Neural progenitor cell (in vitro differentiated cells): Measurements from ENCODE around the gene ZNF560. TPM values are rescaled to one million over a fixed set of nuclear protein-coding genes. Genes with fewer than 3 reads are reported as not detected.

Experiments
- DNase-seq: peaks from one replicate; pipeline ENCODE4 v3.0.0-alpha.2; 2016; ENCODE audit warnings: low spot score
- H2AFZ ChIP-seq: fragments of 200-600 bp; sonication (generic); replicated peaks from 2 replicates; pipeline ENCODE4 v1.6.1; 2016; ENCODE audit warnings: antibody characterized with exemption
- H3F3A ChIP-seq: fragments of 200-600 bp; sonication (generic); 2 replicates; pipeline ENCODE4 v1.6.1; 2016; ENCODE audit warnings: antibody characterized with exemption, low read depth
- H3K27ac ChIP-seq: fragments of 200-600 bp; sonication (generic); 2 replicates; pipeline ENCODE4 v1.5.1; 2016; ENCODE audit warnings: mild to moderate bottlenecking
- H3K27me3 ChIP-seq: fragments of 200-600 bp; sonication (generic); 2 replicates; pipeline ENCODE4 v1.6.1; 2016; ENCODE audit warnings: mild to moderate bottlenecking, moderate library complexity
- H3K36me3 ChIP-seq: fragments of 200-600 bp; sonication (generic); 2 replicates; pipeline ENCODE4 v1.5.1; 2016
- H3K4me1 ChIP-seq: fragments of 200-600 bp; sonication (generic); 2 replicates; pipeline ENCODE4 v1.6.1; 2016; ENCODE audit warnings: mixed run types
- H3K4me2 ChIP-seq: fragments of 200-600 bp; sonication (generic); 2 replicates; pipeline ENCODE4 v1.6.1; 2016
- H3K4me3 ChIP-seq: fragments of 200-600 bp; sonication (generic); 2 replicates; pipeline ENCODE4 v1.5.1; 2016
- H3K79me2 ChIP-seq: fragments of 200-600 bp; sonication (generic); 2 replicates; pipeline ENCODE4 v1.6.1; 2016; ENCODE audit warnings: low read depth
- H3K9ac ChIP-seq: fragments of 200-600 bp; sonication (generic); 2 replicates; pipeline ENCODE4 v1.6.1; 2016
- H3K9me3 ChIP-seq: fragments of 200-600 bp; sonication (generic); 2 replicates; pipeline ENCODE4 v1.5.1; 2016; ENCODE audit warnings: low read depth
- H4K20me1 ChIP-seq: fragments of 200-600 bp; sonication (generic); 2 replicates; pipeline ENCODE4 v1.6.1; 2016; ENCODE audit warnings: low read depth
- H3K27ac Mint-ChIP-seq: 3 replicates; pipeline ENCODE4 v1.8.0; 2021; ENCODE audit warnings: mixed read lengths
- H3K27me3 Mint-ChIP-seq: 2 replicates; pipeline ENCODE4 v1.8.0; 2022; ENCODE audit warnings: low read depth, mild to moderate bottlenecking, inconsistent platforms, moderate library complexity, mixed read lengths; ENCODE audit not compliant: insufficient read depth
- H3K36me3 Mint-ChIP-seq: 3 replicates; pipeline ENCODE4 v1.8.0; 2021; ENCODE audit warnings: mixed read lengths
- H3K4me1 Mint-ChIP-seq: 3 replicates; pipeline ENCODE4 v1.8.0; 2021; ENCODE audit warnings: mixed read lengths
- H3K4me3 Mint-ChIP-seq: 3 replicates; pipeline ENCODE4 v1.8.0; 2021; ENCODE audit warnings: mild to moderate bottlenecking, moderate library complexity, mixed read lengths
- H3K9me3 Mint-ChIP-seq: 3 replicates; pipeline ENCODE4 v1.8.0; 2020; ENCODE audit warnings: mixed read lengths
- CTCF ChIP-seq: fragments of 200-600 bp; sonication (generic); IDR thresholded peaks from 2 replicates; pipeline ENCODE4 v1.5.1; 2017; ENCODE audit warnings: antibody characterized with exemption, mild to moderate bottlenecking
- EZH2 ChIP-seq: fragments of 200-600 bp; sonication (generic); IDR thresholded peaks from 2 replicates; pipeline ENCODE4 v1.6.1; 2017; ENCODE audit warnings: antibody characterized with exemption, mild to moderate bottlenecking, moderate library complexity
- EZH2phosphoT487 ChIP-seq: fragments of 200-600 bp; sonication (generic); IDR thresholded peaks from 2 replicates; pipeline ENCODE4 v1.6.1; 2017; ENCODE audit warnings: antibody characterized with exemption
- total RNA-seq: library from RNA; depleted of rRNA; stranded (reverse); fragments of >200 nt; gene quantifications from 2 replicates; pipeline ENCODE4 v1.2.3, GENCODE V29; 2015; ENCODE audit warnings: low replicate concordance

The ZNF560 gene
- total RNA-seq, 1 donor from 2014 or later = not detected

- Histone ChIP-seq H3K4me3 (peak within 1 kb of the TSS; percentile 84), H3K4me2 (peak within 1 kb of the TSS; percentile 92), H3K4me1 (no peaks in the 10 kb centered on the region), H4K20me1 (no peaks in the 10 kb centered on the region), H3F3A (no peaks in the 10 kb centered on the region), H3K9ac (peak within 1 kb of the TSS; percentile 96), H3K79me2 (peaks cover 34% of the 10 kb centered on the region), H3K27ac (peak within 1 kb of the TSS; percentile 14), H3K9me3 (no peaks in the 10 kb centered on the region), H2AFZ (peak within 1 kb of the TSS; percentile 89), H3K27me3 (no peaks in the 10 kb centered on the region), H3K36me3 (peaks cover 26% of the 10 kb centered on the region)
- H3K36me3 Mint-ChIP-seq = peaks cover 42% of the 10 kb centered on the region
- peak; percentile 93 for DNase-seq
- H3K4me3 Mint-ChIP-seq = peak within 1 kb of the TSS; percentile 98
- TF ChIP-seq CTCF (no peak), EZH2phosphoT487 (no peak), EZH2 (no peak)
- peaks cover 4% of the 10 kb centered on the region for H3K4me1 Mint-ChIP-seq
- peaks cover 18% of the 10 kb centered on the region for H3K27me3 Mint-ChIP-seq
- peak within 1 kb of the TSS; percentile 100 for H3K27ac Mint-ChIP-seq
- H3K9me3 Mint-ChIP-seq = peaks cover 70% of the 10 kb centered on the region
Measured at GRCh38 chr19:9538183-9539058, 40.0 kb upstream of the ZNF560 start, which contains the start of gene ZNF426. Gene ZNF426 (minus strand): TSS chr19:9538645. CDS start chr19:9536232, 2,413 bp downstream.

GRCh38 chr19:9535934-9536333, 37.5 kb upstream of the ZNF560 start:
- no peak for TF ChIP-seq EZH2
- no peak for TF ChIP-seq CTCF
- no peak for TF ChIP-seq EZH2phosphoT487
- H3K27ac Mint-ChIP-seq = no peak overlapping the region
- DNase-seq = no peak
- peaks cover 64% of the 10 kb centered on the region for H3K36me3 Mint-ChIP-seq
- Histone ChIP-seq H3K4me3 (no peak overlapping the region), H4K20me1 (no peaks in the 10 kb centered on the region), H3K4me2 (no peak overlapping the region), H3K79me2 (peaks cover 34% of the 10 kb centered on the region), H3K9ac (no peak overlapping the region), H3K36me3 (peaks cover 48% of the 10 kb centered on the region), H2AFZ (no peak overlapping the region), H3K27ac (no peak overlapping the region), H3K4me1 (no peaks in the 10 kb centered on the region), H3F3A (no peaks in the 10 kb centered on the region), H3K9me3 (peaks cover 11% of the 10 kb centered on the region), H3K27me3 (no peaks in the 10 kb centered on the region)
- H3K9me3 Mint-ChIP-seq = peaks cover 88% of the 10 kb centered on the region
- H3K4me1 Mint-ChIP-seq = peaks cover 4% of the 10 kb centered on the region
- peaks cover 14% of the 10 kb centered on the region for H3K27me3 Mint-ChIP-seq
- H3K4me3 Mint-ChIP-seq = peak overlapping the region; percentile 50

GRCh38 chr19:9531933-9532332, 33.5 kb upstream of the ZNF560 start:
- peaks cover 10% of the 10 kb centered on the region for H3K27me3 Mint-ChIP-seq
- no peak overlapping the region for H3K9ac ChIP-seq
- no peaks in the 10 kb centered on the region for H3K4me1 ChIP-seq
- peaks cover 88% of the 10 kb centered on the region for H3K36me3 ChIP-seq
- H3K4me3 ChIP-seq = no peak overlapping the region
- H2AFZ ChIP-seq = no peak overlapping the region
- TF ChIP-seq EZH2phosphoT487 = no peak
- no peak for TF ChIP-seq EZH2
- no peak for TF ChIP-seq CTCF
- no peaks in the 10 kb centered on the region for H3K27me3 ChIP-seq
- peaks cover 92% of the 10 kb centered on the region for H3K9me3 Mint-ChIP-seq
- H3K27ac Mint-ChIP-seq = no peak overlapping the region
- H3K27ac ChIP-seq = no peak overlapping the region
- peaks cover 49% of the 10 kb centered on the region for H3K9me3 ChIP-seq
- H3K79me2 ChIP-seq = peaks cover 19% of the 10 kb centered on the region
- peaks cover 13% of the 10 kb centered on the region for H3F3A ChIP-seq
- H3K4me1 Mint-ChIP-seq = no peaks in the 10 kb centered on the region
- no peak overlapping the region for H3K4me3 Mint-ChIP-seq
- no peak overlapping the region for H3K4me2 ChIP-seq
- H3K36me3 Mint-ChIP-seq = peaks cover 89% of the 10 kb centered on the region
- DNase-seq = no peak
- no peaks in the 10 kb centered on the region for H4K20me1 ChIP-seq
